SH-SY5Y (cell line): ENCODE results near the gene PAX7.

ENCODE experiments used
- GATA2 ChIP-seq: IDR thresholded peaks from 2 replicates; pipeline ENCODE4 v1.6.1; 2011; ENCODE audit warnings: mild to moderate bottlenecking, low read depth, low read length
- GATA3 ChIP-seq: IDR thresholded peaks from 2 replicates; pipeline ENCODE4 v1.6.1; 2011; ENCODE audit warnings: low read depth, mild to moderate bottlenecking, low read length, moderate library complexity

DNA sequence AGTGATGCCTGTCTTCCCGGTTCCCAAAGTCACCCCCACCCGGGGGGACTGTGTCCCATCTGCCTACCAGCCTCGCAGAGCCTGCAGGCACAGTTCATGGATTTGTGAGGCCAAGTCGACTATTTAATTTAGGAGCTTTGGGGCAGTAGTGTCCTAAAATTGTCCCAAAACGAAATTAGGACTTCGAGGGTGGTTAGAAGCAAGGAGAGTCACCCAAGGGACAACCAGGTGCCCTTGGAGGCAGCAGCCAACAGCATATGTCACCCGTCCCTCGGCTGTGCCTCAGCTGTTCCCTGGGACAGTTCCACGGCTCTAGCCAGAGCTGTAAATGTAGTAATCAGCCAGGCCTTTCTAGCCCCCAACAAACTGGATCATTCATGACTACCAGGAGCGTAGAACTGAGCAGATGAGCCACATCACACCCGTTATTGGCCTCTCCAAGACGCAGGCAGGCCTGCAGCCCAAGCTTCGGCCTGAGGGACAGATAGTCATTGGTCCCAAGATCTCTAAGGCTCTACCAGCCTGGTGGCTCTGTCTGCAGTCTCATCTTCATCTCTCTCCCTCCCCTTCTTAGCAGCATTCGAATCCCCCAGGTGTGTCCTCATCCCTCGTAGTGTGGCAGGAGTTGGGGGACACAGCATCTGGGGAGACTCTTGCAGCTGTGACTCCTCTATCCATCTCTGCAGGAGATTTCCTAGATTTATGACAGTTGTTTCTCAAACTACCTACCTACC, 2.9 kb downstream of the PAX7 start:
- TF ChIP-seq GATA2 (no peak), GATA3 (no peak)
